ENCODE measurements around the gene IFT122.
A peak's percentile ranks its signal among the peaks of the same experiment; 100 is the strongest.

Gene IFT122

GRCh38 chr3:129460572-129460971 is 20.5 kb downstream of the IFT122 start:
- in situ Hi-C loops (cut with HindIII; ENCODE audit: low sequenced_read_pairs), result no loop called here
- DNase-seq (ENCODE audit: low read depth, low spot score), result no peak
- no peak for TF ChIP-seq CTCF (IDR thresholded peaks at IDR 0.05; ENCODE audit: low read depth, low read length)
- no peak overlapping the region for H3K4me3 ChIP-seq (ENCODE audit: low read depth, low read length)

GRCh38 chr3:129461022-129461421 is 21.0 kb downstream of the IFT122 start:
- DNase-seq (ENCODE audit: low read depth, low spot score), result peak; percentile 46
- no peak overlapping the region for H3K4me3 ChIP-seq (ENCODE audit: low read depth, low read length)
- in situ Hi-C loops (cut with HindIII; ENCODE audit: low sequenced_read_pairs), result no loop called here
- TF ChIP-seq CTCF (IDR thresholded peaks at IDR 0.05; ENCODE audit: low read depth, low read length), result no peak

- no peak for TF ChIP-seq CTCF (IDR thresholded peaks at IDR 0.05; ENCODE audit: low read depth, low read length)
- in situ Hi-C loops (cut with HindIII; ENCODE audit: low sequenced_read_pairs), result no loop called here
- DNase-seq (ENCODE audit: low read depth, low spot score), result no peak
- no peak overlapping the region for H3K4me3 ChIP-seq (ENCODE audit: low read depth, low read length)
Measured at GRCh38 chr3:129461461-129462146, 21.6 kb downstream of the IFT122 start.

- no peak for TF ChIP-seq CTCF (IDR thresholded peaks at IDR 0.05; ENCODE audit: low read depth, low read length)
- no peak overlapping the region for H3K4me3 ChIP-seq (ENCODE audit: low read depth, low read length)
- no peak for DNase-seq (ENCODE audit: low read depth, low spot score)
- in situ Hi-C loops (cut with HindIII; ENCODE audit: low sequenced_read_pairs), result no loop called here
Measured at GRCh38 chr3:129462361-129462968, 22.4 kb downstream of the IFT122 start.

- H3K4me3 ChIP-seq (ENCODE audit: low read depth, low read length), result no peak overlapping the region
- TF ChIP-seq CTCF (IDR thresholded peaks at IDR 0.05; ENCODE audit: low read depth, low read length), result no peak
- no peak for DNase-seq (ENCODE audit: low read depth, low spot score)
- in situ Hi-C loops (cut with HindIII; ENCODE audit: low sequenced_read_pairs), result no loop called here
Measured at GRCh38 chr3:129463094-129463493, 23.1 kb downstream of the IFT122 start.

GRCh38 chr3:129463716-129464115 is 23.7 kb downstream of the IFT122 start:
- no peak for TF ChIP-seq CTCF (IDR thresholded peaks at IDR 0.05; ENCODE audit: low read depth, low read length)
- DNase-seq (ENCODE audit: low read depth, low spot score), result no peak
- no peak overlapping the region for H3K4me3 ChIP-seq (ENCODE audit: low read depth, low read length)
- in situ Hi-C loops (cut with HindIII; ENCODE audit: low sequenced_read_pairs), result no loop called here
